AG09309 (cell line): ENCODE results near the gene CEBPA.

Source experiments
- DNase-seq: peaks from one replicate; pipeline ENCODE4 v3.0.0-alpha.2; 2010; ENCODE audit warnings: low read depth
- H3K4me3 ChIP-seq: 2 replicates; pipeline ENCODE4 v1.5.1; 2011; ENCODE audit warnings: mild to moderate bottlenecking, low read depth, low read length, moderate library complexity; ENCODE audit not compliant: control insufficient read depth
- TF ChIP-seq, protein P1 (sequence below): IDR thresholded peaks from 2 replicates; pipeline ENCODE4 v1.5.1; 2011; ENCODE audit warnings: mild to moderate bottlenecking, low read depth, low read length, inconsistent platforms; ENCODE audit not compliant: insufficient read depth, control insufficient read depth; ENCODE audit errors: missing control alignments

CEBPA gene

DNA sequence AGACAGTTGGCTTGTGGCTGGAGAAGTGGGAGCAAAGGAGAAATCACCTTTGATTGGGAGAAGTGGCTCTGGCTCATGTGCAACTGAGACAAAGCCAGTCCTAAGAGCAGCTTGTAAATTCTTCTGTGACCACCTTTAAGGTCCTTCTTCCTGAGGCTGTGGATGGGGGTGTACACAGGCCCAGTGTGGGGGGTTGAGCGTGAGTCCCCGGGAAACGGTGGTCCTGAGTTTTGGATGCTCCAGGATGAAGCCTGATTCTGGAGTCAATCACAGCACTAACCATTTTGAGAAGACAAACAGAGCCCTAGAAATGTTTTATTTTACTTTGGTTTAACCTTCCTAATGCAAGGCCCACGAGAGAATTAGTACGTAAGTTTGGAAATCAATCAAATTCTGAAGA, 3.9 kb upstream of the CEBPA start:
- TF ChIP-seq, protein P1, sequence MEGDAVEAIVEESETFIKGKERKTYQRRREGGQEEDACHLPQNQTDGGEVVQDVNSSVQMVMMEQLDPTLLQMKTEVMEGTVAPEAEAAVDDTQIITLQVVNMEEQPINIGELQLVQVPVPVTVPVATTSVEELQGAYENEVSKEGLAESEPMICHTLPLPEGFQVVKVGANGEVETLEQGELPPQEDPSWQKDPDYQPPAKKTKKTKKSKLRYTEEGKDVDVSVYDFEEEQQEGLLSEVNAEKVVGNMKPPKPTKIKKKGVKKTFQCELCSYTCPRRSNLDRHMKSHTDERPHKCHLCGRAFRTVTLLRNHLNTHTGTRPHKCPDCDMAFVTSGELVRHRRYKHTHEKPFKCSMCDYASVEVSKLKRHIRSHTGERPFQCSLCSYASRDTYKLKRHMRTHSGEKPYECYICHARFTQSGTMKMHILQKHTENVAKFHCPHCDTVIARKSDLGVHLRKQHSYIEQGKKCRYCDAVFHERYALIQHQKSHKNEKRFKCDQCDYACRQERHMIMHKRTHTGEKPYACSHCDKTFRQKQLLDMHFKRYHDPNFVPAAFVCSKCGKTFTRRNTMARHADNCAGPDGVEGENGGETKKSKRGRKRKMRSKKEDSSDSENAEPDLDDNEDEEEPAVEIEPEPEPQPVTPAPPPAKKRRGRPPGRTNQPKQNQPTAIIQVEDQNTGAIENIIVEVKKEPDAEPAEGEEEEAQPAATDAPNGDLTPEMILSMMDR = no peak
- H3K4me3 ChIP-seq = no peak overlapping the region
- DNase-seq = no peak

DNA sequence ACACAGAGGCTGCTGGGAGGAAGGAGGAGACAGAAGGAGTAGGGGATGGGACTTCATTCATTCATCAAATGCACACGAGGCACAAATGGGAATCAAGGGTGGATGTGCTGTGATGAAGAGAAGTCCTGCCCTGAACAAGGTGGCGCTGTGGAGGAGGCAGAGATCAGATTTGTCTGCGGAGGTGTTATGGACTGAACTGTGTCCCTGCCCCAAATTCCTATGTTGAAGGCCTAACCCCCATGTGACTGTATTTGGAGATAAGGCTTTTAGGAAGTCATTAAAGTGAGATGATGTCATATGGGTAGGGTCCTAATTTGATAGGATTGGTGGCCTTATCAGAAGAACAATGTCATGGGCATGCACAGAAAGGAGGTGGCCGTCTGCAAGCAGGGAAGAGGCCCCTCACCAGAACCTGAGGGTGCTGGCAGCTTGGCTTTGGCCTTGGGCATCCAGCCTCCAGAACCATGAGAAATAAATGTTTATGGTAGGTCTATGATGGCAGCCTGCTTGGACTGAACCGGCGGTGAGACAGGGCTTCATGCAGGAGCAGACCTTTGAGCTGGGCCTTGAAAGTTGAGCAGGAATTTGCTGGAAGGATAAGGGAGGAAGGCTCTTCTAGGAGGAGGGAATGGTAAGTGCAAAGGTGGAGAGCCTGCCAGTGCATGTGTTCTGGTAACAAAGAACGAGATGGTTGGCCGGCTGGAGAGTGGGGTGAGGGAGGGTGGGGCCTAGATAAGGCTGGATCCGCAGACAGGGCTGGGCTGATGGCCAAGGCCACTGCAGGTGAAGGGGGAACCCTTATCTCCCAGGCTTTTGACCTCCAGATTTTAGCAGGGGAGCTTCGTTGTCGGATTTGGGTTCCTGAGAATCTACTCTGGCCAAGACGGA, 2.7 kb upstream of the CEBPA start:
- DNase-seq = no peak
- no peak overlapping the region for H3K4me3 ChIP-seq
- TF ChIP-seq, protein P1 = no peak

DNA sequence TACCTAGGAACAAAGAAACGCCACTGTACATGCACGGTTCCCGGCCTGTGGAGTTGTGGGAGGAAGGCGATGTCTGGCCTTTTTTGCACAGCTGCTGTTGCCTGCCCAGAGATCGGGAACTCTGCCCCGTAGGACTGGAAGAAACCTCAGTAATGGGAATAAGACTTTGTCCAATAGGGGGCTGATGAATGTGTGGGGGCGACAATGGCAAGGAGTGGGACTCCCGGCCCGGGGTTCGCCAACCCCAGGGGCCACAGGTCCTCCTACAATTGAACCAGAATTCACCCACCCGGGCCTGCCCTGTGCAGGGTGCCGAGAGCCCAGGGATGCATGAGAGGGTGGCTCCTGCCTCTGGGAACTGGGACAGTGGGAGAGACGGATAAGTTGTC, 2.0 kb upstream of the CEBPA start:
- TF ChIP-seq, protein P1 = no peak
- no peak overlapping the region for H3K4me3 ChIP-seq
- DNase-seq = no peak

DNA sequence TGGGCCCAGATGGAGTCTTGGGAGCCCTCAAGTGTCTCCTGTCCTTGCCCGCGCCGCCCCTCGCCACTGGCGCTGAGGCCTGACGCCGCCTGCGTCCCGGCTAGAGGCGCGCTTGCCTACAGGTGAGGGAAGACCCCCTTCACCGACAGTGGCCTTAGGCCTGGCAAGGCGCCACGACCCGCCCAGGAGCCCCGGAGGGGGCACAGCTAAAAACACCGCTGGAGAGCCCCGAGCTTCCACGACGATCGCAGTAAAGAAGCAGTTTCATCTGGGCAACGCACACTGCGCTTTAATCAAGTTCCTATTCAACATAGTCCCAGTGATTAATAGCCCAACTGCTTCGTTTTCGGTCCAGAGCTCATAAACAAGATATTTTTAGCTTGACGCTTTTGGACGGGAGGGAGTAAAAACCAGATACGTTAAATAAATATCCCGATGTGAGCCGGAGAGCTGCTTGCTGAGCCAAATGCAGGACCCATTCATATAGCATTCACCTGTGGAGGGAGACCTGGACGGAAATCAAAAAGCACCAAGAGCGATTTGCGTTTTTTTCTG, 1.5 kb upstream of the CEBPA start:
- TF ChIP-seq, protein P1 = no peak
- peak overlapping the region; percentile 53 for H3K4me3 ChIP-seq
- DNase-seq = no peak

DNA sequence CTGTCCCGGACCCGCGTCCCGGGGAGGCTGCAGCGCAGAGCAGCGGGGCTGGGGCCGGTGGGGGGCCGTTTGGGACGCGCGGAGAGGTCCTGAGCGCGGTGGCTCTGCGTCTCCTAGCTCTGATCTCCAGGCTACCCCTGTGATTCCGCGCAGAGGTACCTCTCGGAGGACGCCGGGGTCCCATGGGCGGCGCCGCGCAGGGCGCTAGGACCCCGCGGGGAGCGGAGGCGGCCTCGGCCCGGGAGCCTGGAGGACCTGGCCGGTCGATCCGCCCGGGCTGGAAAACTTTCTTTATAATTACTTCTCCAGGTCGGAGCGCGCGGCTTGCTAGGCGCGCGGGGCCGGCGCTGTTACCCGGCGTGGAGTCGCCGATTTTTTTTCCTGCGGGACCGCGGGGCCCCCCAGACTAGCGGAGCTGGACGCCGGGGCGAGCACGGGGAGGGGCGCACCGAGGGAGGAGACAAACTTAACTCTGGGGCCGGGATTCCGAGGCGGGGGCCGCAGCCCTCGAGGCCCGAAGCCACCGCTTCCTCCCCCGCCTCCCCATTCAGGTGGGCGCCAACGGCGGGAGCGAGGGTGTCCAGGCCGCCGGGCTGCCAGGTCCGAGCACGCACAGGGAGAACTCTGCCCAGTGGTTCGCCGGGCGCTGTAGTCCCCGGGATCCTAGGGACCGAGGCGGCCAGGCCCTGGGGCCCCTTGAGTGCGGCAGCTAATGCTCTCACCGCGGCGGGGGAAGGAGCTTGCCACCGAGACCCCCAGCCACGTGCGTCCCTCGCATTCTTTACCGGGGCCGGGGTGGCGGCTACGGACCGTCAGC, 848 bp upstream of the CEBPA start:
- TF ChIP-seq, protein P1 = no peak
- peak overlapping the region; percentile 53 for H3K4me3 ChIP-seq
- DNase-seq = no peak

DNA sequence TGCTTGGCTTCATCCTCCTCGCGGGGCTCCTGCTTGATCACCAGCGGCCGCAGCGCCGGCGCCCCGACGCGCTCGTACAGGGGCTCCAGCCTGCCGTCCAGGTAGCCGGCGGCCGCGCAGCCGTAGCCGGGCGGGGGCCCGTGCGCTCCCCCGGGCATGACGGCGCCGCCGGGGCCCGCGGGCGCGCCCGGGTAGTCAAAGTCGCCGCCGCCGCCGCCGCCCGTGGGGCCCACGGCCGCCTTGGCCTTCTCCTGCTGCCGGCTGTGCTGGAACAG, 497 bp downstream of the CEBPA start:
- no peak overlapping the region for H3K4me3 ChIP-seq
- DNase-seq = no peak
- TF ChIP-seq, protein P1 = no peak
